Esophagus squamous epithelium (tissue), 5 donors: ENCODE results near the gene MOSMO. TPM values are rescaled to one million over a fixed set of nuclear protein-coding genes. Genes with fewer than 3 reads are reported as not detected.
"Not testable (repeated sequence)": the region's sequence is repeated elsewhere in the genome, so short reads cannot be mapped to it uniquely, and the experiment has no call there.

ENCODE experiments used
- DNase-seq: peaks from one replicate; lab custom pipeline; 2025; lab: John Stamatoyannopoulos, UW
- H3K27ac ChIP-seq, 4 donors: fragments of 200-600 bp; sonication (generic); one replicate each; pipeline ENCODE4 v1.5.1; 2016 to 2019; ENCODE audit warnings: mild to moderate bottlenecking in 1 of 4
- H3K27me3 ChIP-seq, 4 donors: fragments of 200-600 bp; sonication (generic); 1 replicate in 3 of 4; 2 replicates in 1 of 4; pipeline versions ENCODE4 v1.5.1 to v1.6.0; 2017 to 2021; ENCODE audit warnings: antibody characterized with exemption in 1 of 4
- H3K36me3 ChIP-seq, 3 donors: fragments of 200-600 bp; sonication (generic); one replicate each; pipeline ENCODE4 v1.5.1; 2016 to 2019
- H3K4me1 ChIP-seq, 3 donors: fragments of 200-600 bp; sonication (generic); one replicate each; pipeline ENCODE4 v1.5.1; 2017 to 2019
- H3K4me3 ChIP-seq, 4 donors: fragments of 200-600 bp; sonication (generic); 1 replicate in 3 of 4; 2 replicates in 1 of 4; pipeline ENCODE4 v1.5.1; 2016 to 2019; ENCODE audit warnings: mild to moderate bottlenecking in 2 of 4, moderate library complexity in 1 of 4
- H3K9me3 ChIP-seq, 3 donors: fragments of 200-600 bp; sonication (generic); one replicate each; pipeline ENCODE4 v1.5.1; 2016 to 2019
- POLR2A ChIP-seq, 4 donors: fragments of 450-650 bp; IDR thresholded peaks; one replicate each; pipeline ENCODE4 v1.6.1; 2017; ENCODE audit warnings: antibody characterized with exemption in 4 of 4, mild to moderate bottlenecking in 4 of 4, moderate library complexity in 3 of 4
- WGBS, 2 donors: methylation state at CpG; one replicate each; pipeline ENCODE4 v1.1.5; 2018; 5-methylcytosine and 5-hydroxymethylcytosine counted together
- intact Hi-C: fragments of 100-400 bp; cut with DNase I; formaldehyde crosslinking; loops from one replicate; pipeline ENCODE4 v1.15.0; 2022
- total RNA-seq, 4 donors: library from RNA; depleted of rRNA; stranded (reverse); fragments of >200 nt; gene quantifications; one replicate each; pipeline ENCODE4 v1.1.0, GENCODE V29; 2016
- TF ChIP-seq, protein P1 (sequence below), 6 experiments: fragments of 450-650 bp in 4 of 6; fragments of 200-600 bp in 2 of 6; sonication (generic) in 2 of 6; IDR thresholded peaks; one replicate each; pipeline ENCODE4 v1.5.1; 2016 to 2019; ENCODE audit warnings: antibody characterized with exemption in 6 of 6, mild to moderate bottlenecking in 4 of 6, moderate library complexity in 4 of 6
- donor health status: DM: yes; HTN: yes; CAD: no.

The MOSMO gene
- total RNA-seq, 4 donors from 2014 or later: 4.5 to 18.9 (median 12.5) TPM

DNA sequence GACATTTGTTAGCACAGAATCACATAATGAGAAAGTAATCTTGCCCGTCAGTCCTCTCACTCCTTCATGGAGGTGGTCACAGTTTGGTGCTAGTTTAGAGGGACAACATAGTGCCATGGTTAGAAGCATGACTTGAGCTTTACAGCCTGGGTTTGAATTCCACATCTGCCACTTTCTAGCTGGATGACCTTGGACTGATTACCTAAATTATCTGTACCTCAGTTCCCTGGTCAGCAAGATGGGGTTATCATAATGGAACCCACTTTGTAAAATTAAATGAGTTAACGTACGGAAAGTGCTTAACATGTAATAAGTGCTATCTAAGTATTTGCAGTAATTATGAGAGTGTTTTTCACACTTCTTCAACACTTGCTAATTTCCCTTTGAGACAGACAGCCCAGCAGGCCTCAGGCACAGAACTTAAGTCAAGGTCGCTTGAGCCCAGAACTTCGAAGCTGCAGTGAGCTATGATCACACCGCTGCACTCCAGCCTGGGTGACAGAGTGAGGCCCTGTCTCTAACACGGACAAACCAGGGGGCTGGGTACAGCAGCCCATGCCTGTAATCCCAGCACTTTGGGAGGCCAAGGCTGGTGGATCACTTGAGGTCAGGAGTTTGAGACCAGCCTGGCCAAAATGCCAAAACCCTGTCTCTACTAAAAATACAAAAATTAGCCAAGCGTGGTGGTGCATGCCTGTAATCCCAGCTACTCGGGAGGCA is 91.5 kb downstream of the MOSMO start:
- peaks cover 0 to 31% (median 0%) of the 10 kb centered on the region in 4 donors for H3K27me3 ChIP-seq
- WGBS, 2 donors: 62 to 77% methylated on average over 6 to 8 of the region's 9 CpGs
- intact Hi-C loops: no loop called here
- no peaks in the 10 kb centered on the region for H3K36me3 ChIP-seq
- no peak for TF ChIP-seq POLR2A (IDR thresholded peaks at IDR 0.05)
- TF ChIP-seq, protein P1, sequence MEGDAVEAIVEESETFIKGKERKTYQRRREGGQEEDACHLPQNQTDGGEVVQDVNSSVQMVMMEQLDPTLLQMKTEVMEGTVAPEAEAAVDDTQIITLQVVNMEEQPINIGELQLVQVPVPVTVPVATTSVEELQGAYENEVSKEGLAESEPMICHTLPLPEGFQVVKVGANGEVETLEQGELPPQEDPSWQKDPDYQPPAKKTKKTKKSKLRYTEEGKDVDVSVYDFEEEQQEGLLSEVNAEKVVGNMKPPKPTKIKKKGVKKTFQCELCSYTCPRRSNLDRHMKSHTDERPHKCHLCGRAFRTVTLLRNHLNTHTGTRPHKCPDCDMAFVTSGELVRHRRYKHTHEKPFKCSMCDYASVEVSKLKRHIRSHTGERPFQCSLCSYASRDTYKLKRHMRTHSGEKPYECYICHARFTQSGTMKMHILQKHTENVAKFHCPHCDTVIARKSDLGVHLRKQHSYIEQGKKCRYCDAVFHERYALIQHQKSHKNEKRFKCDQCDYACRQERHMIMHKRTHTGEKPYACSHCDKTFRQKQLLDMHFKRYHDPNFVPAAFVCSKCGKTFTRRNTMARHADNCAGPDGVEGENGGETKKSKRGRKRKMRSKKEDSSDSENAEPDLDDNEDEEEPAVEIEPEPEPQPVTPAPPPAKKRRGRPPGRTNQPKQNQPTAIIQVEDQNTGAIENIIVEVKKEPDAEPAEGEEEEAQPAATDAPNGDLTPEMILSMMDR (IDR thresholded peaks at IDR 0.05): no peak
- no peaks in the 10 kb centered on the region for H3K9me3 ChIP-seq
- H3K4me3 ChIP-seq: no peak overlapping the region
- H3K27ac ChIP-seq: no peak overlapping the region
- no peaks in the 10 kb centered on the region for H3K4me1 ChIP-seq
- DNase-seq: no peak

DNA sequence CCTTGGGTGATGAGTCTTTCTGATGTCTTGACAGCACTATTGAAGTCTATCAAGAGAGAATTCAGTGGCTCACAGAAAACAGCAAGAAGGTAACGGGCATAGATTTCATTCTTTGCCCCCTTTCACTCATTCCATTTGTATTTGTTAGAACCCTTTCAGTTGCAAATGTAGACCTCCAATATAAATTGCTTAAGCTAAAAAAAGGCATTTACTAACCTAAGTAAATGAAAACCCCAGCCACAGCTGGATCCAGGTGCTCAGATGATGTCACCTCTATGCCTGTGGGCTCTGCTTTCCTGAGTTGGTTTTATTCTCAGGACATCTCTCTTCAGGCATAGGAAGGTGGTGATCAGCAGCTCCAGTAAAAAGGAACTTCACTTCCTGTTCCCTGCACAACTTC is 95.5 kb downstream of the MOSMO start:
- intact Hi-C loops: no loop called here
- no peaks in the 10 kb centered on the region for H3K4me1 ChIP-seq
- H3K4me3 ChIP-seq: no peak overlapping the region
- TF ChIP-seq POLR2A (IDR thresholded peaks at IDR 0.05): no peak
- TF ChIP-seq, protein P1 (IDR thresholded peaks at IDR 0.05): no peak
- no peaks in the 10 kb centered on the region for H3K36me3 ChIP-seq
- H3K27ac ChIP-seq: no peak overlapping the region
- no peaks in the 10 kb centered on the region for H3K9me3 ChIP-seq
- no peak for DNase-seq
- H3K27me3 ChIP-seq: peaks cover 0 to 19% (median 0%) of the 10 kb centered on the region in 4 donors
- 59 to 80% methylated on average over 1 of the region's 1 CpG for WGBS, 2 donors

DNA sequence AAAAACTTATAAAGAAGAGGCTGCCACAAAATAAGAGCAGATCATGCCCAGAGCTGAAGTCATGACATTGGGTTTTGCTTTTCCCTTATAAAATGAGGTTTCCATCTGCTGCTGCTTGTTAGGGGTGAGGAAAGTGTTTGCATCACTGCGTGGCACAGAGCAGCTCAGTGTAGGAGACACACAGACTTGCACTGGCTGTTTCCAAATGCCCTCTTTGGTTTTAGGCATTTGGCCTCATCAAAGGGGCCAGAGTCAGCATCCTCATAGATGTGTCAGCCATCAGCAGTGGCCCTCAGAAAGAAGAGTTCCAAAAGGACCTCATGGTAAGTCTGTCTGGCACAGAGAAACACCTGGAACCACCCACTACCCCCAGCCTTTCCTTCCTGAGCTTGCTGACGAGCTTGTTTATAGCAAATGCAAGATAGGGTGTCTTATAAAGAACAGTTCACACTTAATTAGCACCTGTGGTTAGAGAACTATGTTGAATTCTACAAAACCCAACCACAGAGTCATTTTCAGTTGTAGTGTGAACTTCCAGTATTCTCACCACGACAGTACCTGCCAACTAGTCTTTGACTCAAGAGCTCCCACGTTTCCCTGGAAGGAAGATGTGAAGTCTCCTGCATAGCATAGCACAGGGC is 101.5 kb downstream of the MOSMO start:
- H3K36me3 ChIP-seq: no peaks in the 10 kb centered on the region
- DNase-seq: no peak
- TF ChIP-seq POLR2A (IDR thresholded peaks at IDR 0.05): no peak
- TF ChIP-seq, protein P1 (IDR thresholded peaks at IDR 0.05): no peak
- no peaks in the 10 kb centered on the region for H3K9me3 ChIP-seq
- peaks cover 0 to 41% (median 0%) of the 10 kb centered on the region in 4 donors for H3K27me3 ChIP-seq
- intact Hi-C loops: no loop called here
- no peak overlapping the region for H3K4me3 ChIP-seq
- no peak overlapping the region for H3K27ac ChIP-seq
- WGBS, 2 donors: 37 to 42% methylated on average over 3 to 4 of the region's 4 CpGs
- H3K4me1 ChIP-seq: no peaks in the 10 kb centered on the region

DNA sequence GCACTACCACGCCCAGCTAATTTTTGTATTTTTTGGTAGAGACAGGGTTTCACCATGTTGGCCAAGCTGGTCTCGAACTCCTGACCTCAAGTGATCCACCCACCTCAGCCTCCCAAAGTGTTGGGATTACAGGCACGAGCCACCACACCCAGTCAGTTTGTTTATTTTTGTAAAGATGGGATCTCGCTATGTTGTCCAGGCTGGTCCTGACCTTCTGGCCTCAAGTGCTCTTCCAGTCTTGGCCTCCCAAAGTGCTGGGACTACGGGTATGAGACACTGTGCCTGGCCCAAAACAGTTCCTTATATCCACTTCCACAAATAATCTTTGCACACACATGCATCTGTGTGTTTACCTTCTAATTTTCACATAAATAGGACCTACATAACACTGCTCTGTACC is 103.7 kb downstream of the MOSMO start:
- WGBS, 2 donors: 53 to 67% methylated on average over 5 of the region's 5 CpGs
- not testable (repeated sequence) for H3K4me3 ChIP-seq, H3K27ac ChIP-seq, H3K9me3 ChIP-seq, H3K4me1 ChIP-seq, H3K36me3 ChIP-seq, DNase-seq
- intact Hi-C loops: loop anchor here (10.0 kb wide), 1 partner anchor 53 kb away; the partner anchor contains the start of gene SDR42E2
- peaks cover 0 to 41% (median 0%) of the 10 kb centered on the region in 4 donors for H3K27me3 ChIP-seq

DNA sequence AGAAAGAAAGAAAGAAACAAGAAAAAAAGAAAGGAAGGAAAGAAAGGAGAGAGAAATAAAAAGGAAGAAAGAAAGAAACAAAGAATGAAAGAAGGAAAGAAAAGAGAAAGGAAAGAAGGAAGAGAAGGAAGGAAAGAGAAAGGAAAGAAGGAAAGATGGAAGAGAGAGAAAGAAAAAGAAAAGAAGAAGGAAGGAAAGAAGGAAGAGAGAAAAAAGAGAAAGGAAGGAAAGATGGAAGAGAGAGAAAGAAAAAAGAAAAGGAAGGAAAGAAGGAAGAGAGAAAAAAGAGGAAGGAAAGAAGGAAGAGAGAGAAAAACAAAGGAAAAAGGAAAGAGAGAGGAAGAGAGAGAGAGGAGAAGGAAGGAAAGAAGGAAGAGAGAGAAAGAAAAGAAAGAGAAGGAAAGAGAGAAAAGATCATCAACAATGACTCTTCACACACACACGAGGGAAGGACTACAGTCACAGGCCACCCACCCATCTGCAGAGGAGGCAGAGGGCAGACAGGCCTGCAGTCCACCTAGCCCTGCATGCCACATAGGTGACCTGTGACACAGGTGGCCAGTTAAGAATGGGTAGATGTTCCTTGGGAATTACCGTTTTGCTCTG is 108.3 kb downstream of the MOSMO start:
- Histone ChIP-seq H3K36me3 (no peaks in the 10 kb centered on the region), H3K27me3 (peaks cover 0 to 6% (median 0%) of the 10 kb centered on the region in 4 donors), H3K4me1 (no peaks in the 10 kb centered on the region), H3K9me3 (no peaks in the 10 kb centered on the region), H3K27ac (no peak overlapping the region), H3K4me3 (no peak overlapping the region)
- intact Hi-C loops: loop anchor here (10.0 kb wide), 1 partner anchor 49 kb away; the partner anchor contains the start of gene SDR42E2
- no peak for DNase-seq
- WGBS, 2 donors: 69 to 85% methylated on average over 1 to 2 of the region's 2 CpGs
- TF ChIP-seq, protein P1 (IDR thresholded peaks at IDR 0.05): no peak
- TF ChIP-seq POLR2A (IDR thresholded peaks at IDR 0.05): no peak
